8988T (cell line): ENCODE measurements around the gene WWOX.

ENCODE experiments used
- DNase-seq: peaks from one replicate; pipeline ENCODE4 v3.0.0; 2011

WWOX gene

GRCh38 chr16:79062336-79062735, 962.9 kb downstream of the WWOX start:
- DNase-seq, result no peak

GRCh38 chr16:79062821-79063220, 963.4 kb downstream of the WWOX start:
- no peak for DNase-seq

- DNase-seq, result no peak
Measured at GRCh38 chr16:79064256-79064972, 965.0 kb downstream of the WWOX start.

- no peak for DNase-seq
Measured at GRCh38 chr16:79066561-79066960, 967.1 kb downstream of the WWOX start.

- no peak for DNase-seq
Measured at GRCh38 chr16:79067600-79067999, 968.1 kb downstream of the WWOX start.

- DNase-seq, result no peak
Measured at GRCh38 chr16:79069121-79069520, 969.7 kb downstream of the WWOX start.

- DNase-seq, result no peak
Measured at GRCh38 chr16:79069633-79070032, 970.2 kb downstream of the WWOX start.

GRCh38 chr16:79071424-79071823, 972.0 kb downstream of the WWOX start:
- no peak for DNase-seq

- no peak for DNase-seq
Measured at GRCh38 chr16:79072517-79072916, 973.1 kb downstream of the WWOX start.

- DNase-seq, result no peak
Measured at GRCh38 chr16:79073566-79073965, 974.1 kb downstream of the WWOX start.

GRCh38 chr16:79074541-79074940, 975.1 kb downstream of the WWOX start:
- no peak for DNase-seq

GRCh38 chr16:79074951-79075350, 975.5 kb downstream of the WWOX start:
- DNase-seq, result no peak

- no peak for DNase-seq
Measured at GRCh38 chr16:79076047-79076767, 976.8 kb downstream of the WWOX start.

- no peak for DNase-seq
Measured at GRCh38 chr16:79077346-79077745, 977.9 kb downstream of the WWOX start.

GRCh38 chr16:79079656-79080420, 980.4 kb downstream of the WWOX start:
- DNase-seq, result no peak

- no peak for DNase-seq
Measured at GRCh38 chr16:79081297-79082066, 982.0 kb downstream of the WWOX start.

GRCh38 chr16:79082970-79083369, 983.5 kb downstream of the WWOX start:
- DNase-seq, result no peak

GRCh38 chr16:79083508-79084299, 984.2 kb downstream of the WWOX start:
- DNase-seq, result no peak

GRCh38 chr16:79088971-79089370, 989.5 kb downstream of the WWOX start:
- no peak for DNase-seq

- no peak for DNase-seq
Measured at GRCh38 chr16:79089735-79090284, 990.4 kb downstream of the WWOX start.

- DNase-seq, result no peak
Measured at GRCh38 chr16:79090966-79091365, 991.5 kb downstream of the WWOX start.

GRCh38 chr16:79092846-79093245, 993.4 kb downstream of the WWOX start:
- DNase-seq, result no peak
